HG03139 (cell line): ENCODE data around the gene INPP1.
"Not testable (repeated sequence)": the region's sequence is repeated elsewhere in the genome, so short reads cannot be mapped to it uniquely, and the experiment has no call there.

Source experiments
- ATAC-seq: cut with Tn5 transposase; IDR thresholded peaks from one replicate; pipeline ENCODE4 v1.9.1; 2021; ENCODE audit not compliant: unreplicated experiment

Gene INPP1

DNA sequence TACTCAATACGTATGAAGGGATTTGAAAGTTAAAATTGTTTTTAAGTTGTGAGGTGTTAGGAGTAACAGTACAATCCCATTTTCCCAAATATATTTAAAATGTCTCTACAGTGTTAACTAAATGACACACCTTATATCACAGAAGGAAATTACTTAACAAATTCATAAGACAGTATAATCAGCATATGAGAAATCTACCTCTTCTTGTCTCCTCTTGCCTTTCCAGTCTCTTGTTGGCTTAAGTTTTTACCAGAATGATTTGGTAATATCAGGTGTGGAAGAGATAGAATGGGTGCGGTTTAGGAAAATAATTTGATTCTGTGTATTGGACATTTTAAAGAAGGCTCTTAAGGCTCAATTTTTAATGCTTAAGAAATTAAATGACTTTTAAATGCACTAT, 9.5 kb upstream of the INPP1 start:
- no peak for ATAC-seq

DNA sequence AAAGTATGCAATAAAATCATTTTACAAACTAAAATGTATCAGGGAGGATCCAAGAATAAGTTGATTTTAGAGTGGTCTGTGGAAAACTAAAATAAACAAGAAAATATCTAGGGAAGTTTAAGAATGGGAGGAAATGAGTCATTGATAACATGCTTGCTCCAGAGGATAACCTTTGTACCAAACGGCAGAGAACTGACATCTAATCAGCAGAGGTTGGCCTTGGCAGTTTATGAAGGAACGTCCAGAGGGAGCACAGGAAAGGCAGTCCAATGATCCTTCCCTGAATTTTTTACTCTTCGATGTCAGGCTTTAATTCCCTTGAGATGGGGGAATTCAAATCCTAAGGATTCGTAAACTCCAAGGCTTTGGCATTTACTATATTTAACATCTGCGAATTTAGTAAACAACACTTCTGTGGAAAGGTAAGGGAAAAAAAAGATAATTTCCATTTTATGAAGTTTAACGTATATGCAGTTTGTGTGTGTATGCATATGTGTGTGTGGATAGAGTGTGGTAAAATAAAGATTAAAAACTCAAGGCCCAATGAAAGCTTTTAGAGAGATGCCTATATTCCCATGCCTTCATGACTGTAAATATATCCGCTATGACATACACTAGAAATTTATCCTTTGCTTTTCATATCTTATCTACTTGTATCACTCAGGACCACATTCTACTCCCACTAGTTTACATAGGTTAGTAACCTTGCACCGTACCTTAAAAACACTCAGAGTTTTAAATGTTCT, 8.7 kb upstream of the INPP1 start:
- ATAC-seq, result no peak

DNA sequence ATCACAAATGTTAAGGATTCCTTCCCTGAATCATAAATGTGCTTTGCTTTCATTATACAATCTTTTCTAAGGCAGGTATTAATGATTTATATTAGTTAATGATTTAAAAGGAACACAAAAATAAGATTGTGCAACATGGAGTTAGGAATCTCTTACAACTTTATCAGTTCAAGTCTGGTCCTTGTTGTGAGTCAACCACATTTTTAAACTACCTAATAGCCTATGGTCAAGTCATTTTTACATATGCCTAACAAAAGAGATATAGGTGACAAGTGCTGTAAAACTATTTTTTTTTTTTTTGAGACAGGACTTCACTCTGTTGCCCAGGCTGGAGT, 8.2 kb upstream of the INPP1 start:
- ATAC-seq, result no peak

DNA sequence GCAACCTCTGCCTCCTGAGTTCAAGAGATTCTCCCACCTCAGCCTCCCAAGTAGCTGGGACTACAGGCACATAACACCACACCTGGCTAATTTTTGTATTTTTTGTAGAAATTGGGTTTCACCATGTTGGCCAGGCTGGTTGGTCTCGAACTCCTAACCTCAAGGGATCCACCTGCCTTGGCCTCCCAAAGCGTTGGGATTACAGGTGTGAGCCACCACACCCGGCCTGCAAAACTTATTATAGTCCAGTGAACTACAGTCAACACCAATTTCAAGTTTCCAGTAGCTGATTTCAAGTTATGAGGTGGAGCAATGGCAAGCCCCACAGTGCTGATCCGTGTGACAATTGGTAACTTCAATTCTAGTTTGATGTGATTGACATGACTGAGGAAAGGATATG, 7.8 kb upstream of the INPP1 start:
- ATAC-seq, result not testable (repeated sequence)

DNA sequence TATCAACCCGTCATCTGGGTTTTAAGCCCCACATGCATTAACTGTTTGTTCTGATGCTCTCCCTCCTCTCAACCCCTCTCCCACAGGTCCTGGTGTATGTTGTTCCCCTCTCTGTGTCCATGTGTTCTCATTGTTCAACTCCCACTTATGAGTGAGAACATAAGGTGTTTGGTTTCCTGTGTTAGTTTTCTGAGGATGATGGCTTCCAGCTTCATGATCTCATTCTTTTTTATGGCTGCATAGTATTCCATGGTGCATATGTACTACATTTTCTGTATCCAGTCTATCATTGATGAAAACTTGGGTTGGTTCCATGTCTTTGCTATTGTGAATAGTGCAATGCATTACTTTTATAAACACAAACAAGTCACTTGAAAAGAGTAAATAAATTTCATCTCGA, 7.0 kb upstream of the INPP1 start:
- ATAC-seq, result no peak

DNA sequence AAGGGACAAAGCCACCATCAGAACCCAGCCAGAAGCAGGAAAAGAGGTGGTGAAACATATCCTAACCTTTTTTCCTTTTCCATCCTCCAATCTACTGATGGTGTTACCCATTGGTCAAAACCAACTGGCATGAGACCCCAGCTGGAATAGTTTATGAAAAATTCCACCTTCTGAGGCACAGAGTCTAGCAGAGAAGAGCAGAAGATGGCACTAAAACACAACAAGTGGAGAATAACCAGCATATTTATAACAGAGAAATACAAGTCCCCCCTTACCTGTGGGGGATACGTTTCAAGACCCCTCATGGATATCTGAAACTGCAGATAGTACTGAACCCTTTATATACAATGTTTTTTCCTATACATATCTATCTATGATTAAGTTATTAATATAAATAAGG, 4.9 kb upstream of the INPP1 start:
- no peak for ATAC-seq

DNA sequence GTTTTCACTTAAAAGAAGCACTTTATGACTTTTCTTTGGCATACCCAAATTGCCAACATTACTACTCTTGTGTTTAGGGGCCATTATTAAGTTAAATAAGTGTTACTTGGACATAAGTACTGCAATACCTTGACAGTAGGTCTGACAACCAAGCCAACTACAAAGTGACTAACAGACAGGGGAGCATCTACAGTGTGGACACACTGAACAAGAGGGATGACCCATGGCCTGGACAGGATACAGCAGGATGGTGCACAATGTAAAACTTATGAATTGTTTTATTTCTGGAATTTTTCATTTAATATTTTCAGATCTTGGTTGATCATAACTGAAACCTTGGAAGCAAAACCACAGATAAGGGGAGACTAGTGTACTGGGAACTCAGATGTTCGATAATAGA, 4.0 kb upstream of the INPP1 start:
- ATAC-seq, result no peak

DNA sequence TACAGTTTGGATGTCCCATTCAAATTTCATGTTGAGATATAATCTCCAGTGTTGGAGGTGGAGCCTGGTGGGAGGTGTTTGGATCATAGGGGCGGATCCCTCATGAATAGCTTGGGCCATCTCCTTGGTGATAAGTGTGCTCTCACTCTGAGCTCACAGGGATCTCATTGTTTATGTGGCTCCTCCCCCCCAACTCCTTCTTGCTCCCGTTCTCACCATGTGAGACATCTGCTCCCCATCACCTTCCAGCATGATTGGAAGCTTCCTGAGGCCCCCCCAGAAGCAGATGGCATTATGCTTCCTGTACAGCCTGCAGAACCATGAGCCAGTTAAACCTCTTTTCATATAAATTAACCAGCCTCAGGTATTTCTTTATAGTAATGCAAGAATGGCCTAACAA, 3.0 kb upstream of the INPP1 start:
- no peak for ATAC-seq

DNA sequence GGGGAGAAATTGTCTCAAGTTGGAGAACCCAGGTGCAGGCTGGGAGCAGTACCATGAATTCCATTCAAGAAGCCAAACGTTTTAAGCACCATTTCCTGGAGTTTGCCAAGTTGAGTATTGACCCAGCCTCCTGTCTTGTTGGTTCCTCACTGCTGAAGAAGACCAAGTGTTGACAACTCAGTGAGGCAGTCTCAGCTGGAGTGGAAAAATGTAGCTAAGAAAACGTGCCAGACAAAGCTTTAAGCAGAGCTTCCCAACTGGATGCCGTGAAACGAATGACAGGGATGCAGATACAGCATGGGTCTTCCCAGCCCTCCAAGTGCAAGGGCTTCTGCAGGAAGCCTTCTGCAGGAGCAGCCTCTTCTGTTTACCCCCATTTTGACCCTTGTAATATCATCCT, 778 bp upstream of the INPP1 start:
- no peak for ATAC-seq

DNA sequence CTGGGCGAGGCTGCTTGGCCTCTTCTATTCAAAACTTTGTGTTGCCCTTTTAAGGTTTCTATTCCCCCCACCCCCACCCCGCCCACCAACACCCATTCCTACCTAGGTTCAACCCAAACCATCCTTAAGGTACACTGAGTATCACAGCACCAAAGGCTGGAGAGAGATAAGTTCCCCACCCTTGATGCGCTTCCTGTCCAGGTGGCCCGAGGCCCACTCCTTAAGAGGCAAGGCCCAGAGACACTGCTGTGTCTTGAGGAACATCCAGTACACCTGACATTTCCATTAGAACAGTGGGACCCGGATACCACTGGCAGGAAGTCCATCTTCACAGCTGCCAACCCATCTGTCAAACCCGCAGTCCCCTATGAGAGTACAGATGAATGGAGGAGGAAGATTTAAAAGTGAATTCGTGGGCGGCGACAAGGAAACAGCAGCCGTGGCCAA, 277 bp upstream of the INPP1 start:
- ATAC-seq, result peak; percentile 17

DNA sequence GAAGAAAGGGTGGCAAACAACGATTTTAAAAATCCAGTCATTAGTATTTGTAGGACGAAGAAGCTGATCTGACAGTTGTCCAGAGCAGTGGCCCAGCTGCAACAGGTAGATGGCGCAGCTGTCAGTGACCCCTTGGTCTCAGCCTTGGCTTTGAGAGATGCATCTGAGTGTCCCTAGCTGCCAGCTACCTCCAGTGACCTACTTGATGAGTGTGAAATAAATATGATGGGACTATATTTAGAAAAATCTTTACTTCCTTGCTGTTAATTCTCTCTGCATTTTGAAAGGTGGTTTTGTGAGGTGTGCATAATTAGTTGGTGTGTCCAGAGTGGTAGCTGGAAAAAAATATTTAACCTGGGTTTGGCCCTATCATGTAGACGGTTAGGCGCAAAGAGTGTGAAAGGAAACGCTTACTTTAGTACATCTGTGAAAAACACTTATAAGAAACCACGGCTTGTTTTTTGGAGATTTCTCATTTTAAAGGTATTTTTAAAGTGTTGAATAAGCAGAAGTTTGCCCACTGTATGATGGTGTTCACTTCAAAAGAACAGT, 963 bp downstream of the INPP1 start:
- peak; percentile 66 for ATAC-seq

DNA sequence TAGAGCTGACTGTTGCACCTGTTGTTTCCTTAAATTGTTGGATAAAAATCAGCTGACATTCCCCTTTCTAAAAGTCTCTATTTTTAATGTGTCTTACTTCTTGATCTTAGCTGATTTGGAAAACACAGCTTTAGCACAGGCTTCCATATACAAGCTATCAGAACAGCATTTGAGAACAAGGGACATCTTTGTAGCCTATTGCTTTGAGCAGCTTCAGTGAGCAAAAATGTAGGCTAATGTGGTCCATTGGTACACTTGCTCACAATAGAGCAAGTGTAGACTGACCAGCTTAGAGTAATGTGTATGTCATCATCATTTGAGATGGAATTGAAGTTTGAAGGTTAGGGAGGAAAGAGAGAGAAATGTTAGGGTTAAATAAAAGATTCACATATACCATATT, 7.0 kb downstream of the INPP1 start:
- no peak for ATAC-seq

DNA sequence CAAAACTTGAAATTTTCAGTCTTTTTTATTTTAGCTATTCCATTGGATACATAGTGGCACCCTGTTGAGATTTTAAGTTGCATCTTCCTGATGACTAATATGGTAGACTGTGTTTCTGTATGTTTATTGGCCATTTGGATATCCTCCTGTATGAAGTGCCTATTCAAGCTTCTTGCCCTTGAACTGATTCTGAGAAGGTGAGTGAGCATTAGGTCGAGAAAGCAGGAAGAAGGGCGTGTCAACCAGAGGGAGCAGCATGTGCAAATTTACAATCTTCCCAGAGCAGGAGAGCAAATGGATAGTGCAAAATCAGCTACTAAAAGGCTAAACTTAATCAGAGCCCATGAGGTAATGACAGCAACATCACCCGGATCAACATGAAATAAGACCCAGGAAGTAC, 8.6 kb downstream of the INPP1 start:
- ATAC-seq, result no peak

DNA sequence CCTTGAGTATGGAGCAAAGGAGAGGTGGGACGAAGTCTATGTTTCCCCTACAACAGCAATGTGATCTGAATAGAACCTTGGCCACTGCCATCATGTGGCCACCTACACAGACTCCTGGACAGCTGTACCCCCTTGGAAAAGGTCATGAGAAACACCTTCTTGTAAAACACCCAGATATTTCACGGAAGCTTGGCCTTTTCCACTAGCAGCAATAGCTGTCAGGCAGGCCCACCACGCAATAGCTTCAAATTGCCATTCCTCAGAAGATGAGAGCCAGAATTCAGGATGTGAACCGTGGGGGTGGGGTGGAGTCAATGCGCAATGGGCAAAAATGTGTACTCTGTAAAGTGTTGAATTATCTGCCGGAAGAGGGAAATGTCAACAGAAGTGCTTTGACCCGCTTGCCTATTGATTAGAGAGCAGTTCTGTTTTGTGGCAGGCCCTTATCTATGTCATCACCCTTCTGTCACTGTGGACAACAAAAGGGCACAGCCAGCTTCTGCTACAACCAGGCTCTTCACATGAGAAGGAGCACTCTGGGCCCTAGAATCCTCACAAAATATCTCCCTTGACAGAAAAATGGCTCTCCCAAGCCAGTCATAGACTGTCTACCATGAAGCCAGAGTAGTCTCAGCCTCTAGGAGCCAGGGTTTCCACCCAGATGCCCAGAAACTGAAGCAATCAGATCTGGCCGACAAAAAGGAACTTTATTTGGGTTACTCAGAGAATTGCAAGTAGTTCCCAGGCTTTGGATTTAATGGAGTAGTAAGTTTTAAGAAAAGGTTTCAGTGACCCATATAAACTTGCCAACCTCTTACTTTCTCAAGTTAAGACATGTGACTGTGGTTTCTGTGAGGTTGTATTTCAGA, 9.5 kb downstream of the INPP1 start:
- ATAC-seq, result no peak

DNA sequence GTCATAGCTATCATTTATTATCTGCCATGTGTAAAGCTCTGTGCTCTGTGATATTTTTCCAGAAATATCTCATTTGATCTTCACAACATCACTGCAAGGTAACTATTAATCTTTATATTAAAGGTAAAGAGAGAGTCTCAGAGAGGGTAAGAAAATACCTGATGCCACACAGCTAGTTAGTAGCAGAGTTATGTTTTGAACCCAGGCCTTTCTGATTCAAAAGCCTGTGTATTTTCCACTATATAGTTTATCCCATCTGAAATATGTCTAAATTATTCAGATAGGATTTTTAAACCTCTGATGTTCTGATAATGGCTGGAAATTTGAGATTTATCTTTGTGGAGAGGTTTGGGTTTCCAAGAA, 10.1 kb downstream of the INPP1 start:
- ATAC-seq, result no peak

DNA sequence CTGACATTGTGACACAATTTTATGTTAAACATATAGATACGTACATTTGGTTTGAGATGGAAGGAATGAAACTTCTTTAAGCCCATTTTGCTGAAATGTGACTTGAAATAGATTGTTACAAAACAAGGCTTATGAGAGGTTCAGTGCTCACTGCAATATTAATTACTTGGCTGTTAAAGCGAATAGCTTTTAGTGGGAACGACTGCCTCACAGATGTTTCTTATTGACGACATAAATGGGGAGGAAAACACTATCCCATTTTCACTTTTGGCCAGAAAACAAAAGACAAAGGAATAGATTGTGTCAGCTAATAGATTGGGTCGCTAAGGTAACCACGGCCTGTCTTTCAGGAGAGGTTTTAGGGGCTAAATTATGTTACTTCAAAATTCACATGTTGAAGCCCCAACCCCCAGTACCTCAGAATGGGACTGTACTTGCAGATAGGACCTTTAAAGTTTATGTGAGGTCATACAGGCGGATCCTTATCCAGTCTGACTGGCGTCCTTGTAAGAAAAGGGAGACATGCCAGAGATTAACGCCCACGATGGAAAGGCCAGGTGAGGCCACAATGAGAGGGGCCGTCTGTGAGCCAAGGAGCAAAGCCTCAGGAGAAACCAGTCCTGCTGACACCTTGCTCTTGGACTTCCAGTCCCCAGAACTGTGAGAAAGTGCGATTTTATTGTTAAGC, 10.8 kb downstream of the INPP1 start:
- no peak for ATAC-seq

DNA sequence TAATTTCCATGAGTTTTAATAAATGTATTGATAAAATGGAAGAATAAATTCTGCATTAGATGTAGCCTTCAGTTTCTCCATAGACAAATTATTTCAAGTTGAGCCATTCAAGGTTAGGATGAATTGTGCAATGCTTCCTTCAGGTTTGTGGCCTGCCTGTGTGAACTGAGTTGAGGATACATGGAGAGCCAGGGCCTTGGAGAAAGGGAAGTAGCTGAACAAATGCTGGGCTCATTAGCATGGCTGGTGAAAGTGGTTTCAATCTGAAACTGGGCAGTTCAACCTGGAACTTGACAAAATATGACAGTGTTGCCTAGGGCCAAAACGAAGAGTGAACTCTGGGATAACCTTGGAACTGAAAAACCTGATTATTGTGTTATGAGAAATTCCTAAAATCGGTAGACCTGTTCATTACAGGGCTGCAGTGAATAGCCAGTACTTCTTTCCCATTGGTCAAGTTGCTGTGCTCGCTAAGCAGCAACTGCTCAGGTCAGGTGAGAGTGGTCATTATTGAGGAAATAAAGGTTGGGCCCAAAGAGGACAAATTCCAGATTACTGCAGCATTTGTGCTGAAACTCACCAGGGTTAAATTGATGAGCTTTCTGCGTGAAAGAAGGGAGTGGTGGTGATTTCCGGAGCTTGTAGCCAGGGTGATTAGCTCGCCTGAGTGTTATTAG, 12.7 kb downstream of the INPP1 start:
- no peak for ATAC-seq

DNA sequence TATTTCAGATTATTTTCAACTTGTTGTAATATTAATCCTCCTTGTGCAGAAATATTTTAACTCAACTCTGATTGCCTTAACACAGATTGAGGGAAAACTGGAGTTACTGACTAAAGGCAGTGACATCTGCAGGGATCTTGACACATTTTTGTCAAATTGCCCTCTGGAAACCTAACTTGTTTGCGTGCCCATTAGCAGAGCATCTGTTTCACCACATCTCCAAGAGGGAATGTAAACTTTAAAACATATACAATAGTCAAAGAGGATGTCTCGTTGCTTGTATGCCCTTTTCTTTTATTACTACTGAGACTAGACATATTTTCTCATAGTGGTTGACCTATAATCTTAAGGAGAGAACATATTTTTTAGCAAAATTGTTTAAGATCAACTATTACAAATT, 14.2 kb downstream of the INPP1 start:
- ATAC-seq, result no peak

DNA sequence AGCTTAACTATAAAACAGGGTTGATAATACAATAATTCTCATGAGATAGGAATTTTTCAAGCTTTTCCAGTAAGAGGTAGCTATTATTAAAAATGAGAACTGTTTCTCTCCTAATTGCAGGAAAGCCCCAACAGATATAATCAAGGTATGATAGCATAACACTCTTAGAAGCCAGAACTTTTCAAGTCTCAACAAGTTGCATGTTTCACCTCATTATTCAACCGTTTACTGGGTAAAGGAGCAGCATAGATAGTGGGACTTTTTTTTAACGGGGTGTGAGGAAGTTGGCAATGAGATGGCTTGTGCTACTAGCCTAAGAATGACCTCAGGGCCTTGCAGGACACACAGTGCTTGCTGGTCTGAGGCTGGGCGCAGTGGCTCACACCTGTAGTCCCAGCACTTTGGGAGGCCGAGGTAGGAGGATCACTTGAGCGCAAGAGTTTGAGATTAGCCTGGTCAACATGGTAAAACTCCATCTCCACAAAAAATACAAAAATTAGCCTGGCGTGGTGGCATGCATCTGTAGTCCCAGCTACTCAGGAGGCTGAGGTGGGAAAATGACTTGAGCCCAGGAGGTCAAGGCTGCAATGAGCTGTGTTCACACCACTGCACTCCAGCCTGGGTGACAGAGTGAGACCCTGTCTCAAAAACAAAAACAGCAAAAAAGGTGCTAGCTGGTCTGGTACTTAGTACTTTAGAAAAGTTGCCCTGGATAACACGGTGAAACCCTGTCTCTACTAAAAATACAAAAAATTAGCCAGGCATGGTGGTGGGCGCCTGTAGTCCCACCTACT, 15.5 kb downstream of the INPP1 start:
- not testable (repeated sequence) for ATAC-seq

DNA sequence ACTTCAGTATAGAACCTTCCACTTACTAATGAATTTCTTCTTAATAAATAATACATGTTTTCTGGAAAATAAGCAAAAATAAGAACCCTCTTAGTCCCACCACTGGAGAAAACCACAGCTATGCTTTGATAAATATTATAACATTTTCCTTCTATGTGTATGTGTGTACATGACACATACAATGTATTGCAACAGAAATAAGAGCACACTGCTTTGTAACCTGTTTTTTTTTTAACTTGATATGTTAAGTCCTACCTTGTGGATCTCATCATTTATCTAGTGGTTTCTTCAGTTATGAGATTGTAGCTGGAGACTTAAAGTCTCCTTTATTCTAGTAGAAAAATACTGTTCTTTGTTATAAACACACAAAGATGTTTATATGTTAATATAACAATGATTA, 17.2 kb downstream of the INPP1 start:
- ATAC-seq, result no peak
